SK-N-SH (cell line): ENCODE results near the gene IDUA.

Source experiments
- CTCF ChIP-seq: fragments of 200-600 bp; sonication (generic); IDR thresholded peaks from 2 replicates; pipeline ENCODE4 v1.6.1; 2017; ENCODE audit warnings: antibody characterized with exemption, mild to moderate bottlenecking, moderate library complexity
- RAD21 ChIP-seq: IDR thresholded peaks from 2 replicates; pipeline ENCODE4 v1.6.1; 2012; ENCODE audit warnings: mild to moderate bottlenecking, low read length

DNA sequence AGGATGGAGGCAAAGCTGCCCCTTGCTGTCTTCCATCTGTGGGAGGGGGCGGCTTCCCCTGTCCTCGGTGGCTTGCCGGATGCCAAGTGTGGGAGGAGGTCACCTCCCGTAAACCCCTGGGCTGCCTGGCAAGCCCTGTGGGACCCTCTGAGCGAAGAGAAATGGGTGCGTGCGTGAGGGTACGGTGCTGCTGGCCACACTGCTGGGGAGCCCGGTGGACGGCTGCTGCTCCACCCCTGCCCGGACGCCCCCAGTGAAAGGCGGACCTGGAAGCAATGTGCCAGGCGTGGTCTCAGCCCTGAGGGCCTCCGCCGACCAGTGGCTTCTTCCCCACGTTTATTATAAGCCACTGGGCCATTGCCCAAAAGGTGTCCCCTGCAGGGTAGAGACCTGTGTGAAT, 4.6 kb upstream of the IDUA start:
- no peak for TF ChIP-seq RAD21
- TF ChIP-seq CTCF, result no peak
